Measurements from ENCODE around the gene DCT.

- TF ChIP-seq CTCF (IDR thresholded peaks at IDR 0.05) (no peak), POLR2A (IDR thresholded peaks at IDR 0.05) (no peak), POLR2AphosphoS5 (IDR thresholded peaks at IDR 0.05) (no peak), EP300 (IDR thresholded peaks at IDR 0.05) (no peak)
These were observed 71.0 kb downstream of the DCT start for GRCh38 chr13:94408314-94409036.
